Karpas-422 (cell line): ENCODE results near the gene RASGRF1. TPM values are rescaled to one million over a fixed set of nuclear protein-coding genes. Genes with fewer than 3 reads are reported as not detected.
"Not testable (repeated sequence)": the region's sequence is repeated elsewhere in the genome, so short reads cannot be mapped to it uniquely, and the experiment has no call there.

Experiments used
- DNase-seq: peaks from one replicate; pipeline ENCODE4 v3.0.0-alpha.2; 2015
- H2AFZ ChIP-seq: fragments of 200-600 bp; sonication (generic); 2 replicates; pipeline ENCODE4 v1.6.1; 2014; ENCODE audit warnings: antibody characterized with exemption, low read length, mixed read lengths
- H3K27ac ChIP-seq: fragments of 200-600 bp; sonication (generic); 2 replicates; pipeline ENCODE4 v1.5.1; 2014; ENCODE audit warnings: mild to moderate bottlenecking, low read length, moderate library complexity
- H3K27me3 ChIP-seq: fragments of 200-600 bp; sonication (generic); 2 replicates; pipeline ENCODE4 v1.6.1; 2014; ENCODE audit warnings: low read length, mixed read lengths
- H3K36me3 ChIP-seq: fragments of 200-600 bp; sonication (generic); 2 replicates; pipeline ENCODE4 v1.6.1; 2014; ENCODE audit warnings: low read length, mixed read lengths; ENCODE audit not compliant: insufficient read depth
- H3K4me1 ChIP-seq: fragments of 200-600 bp; sonication (generic); 2 replicates; pipeline ENCODE4 v1.6.1; 2014; ENCODE audit warnings: mild to moderate bottlenecking, low read length, mixed read lengths
- H3K4me2 ChIP-seq: fragments of 200-600 bp; sonication (generic); 2 replicates; pipeline ENCODE4 v1.6.1; 2014; ENCODE audit warnings: low read length, low read depth, mild to moderate bottlenecking; ENCODE audit not compliant: poor library complexity, severe bottlenecking
- H3K4me3 ChIP-seq: fragments of 200-600 bp; sonication (generic); 2 replicates; pipeline ENCODE4 v1.5.1; 2014; ENCODE audit warnings: mild to moderate bottlenecking, antibody characterized with exemption, low read length, mixed read lengths
- H3K79me2 ChIP-seq: fragments of 200-600 bp; sonication (generic); 2 replicates; pipeline ENCODE4 v1.6.1; 2014; ENCODE audit warnings: mild to moderate bottlenecking, low read length, mixed read lengths
- H3K9ac ChIP-seq: fragments of 200-600 bp; sonication (generic); 2 replicates; pipeline ENCODE4 v1.6.0; 2014; ENCODE audit warnings: low read length
- H3K9me2 ChIP-seq: fragments of 200-600 bp; sonication (generic), shearing (Covaris generic); replicated peaks from 2 replicates; pipeline ENCODE4 v1.6.0; 2014; ENCODE audit warnings: mild to moderate bottlenecking, low read length, moderate library complexity; ENCODE audit not compliant: insufficient read depth
- H3K9me3 ChIP-seq: fragments of 300-700, 200-600 bp; sonication (generic); 2 replicates; pipeline ENCODE4 v1.6.1; 2014; ENCODE audit warnings: low read length, mixed read lengths
- H4K20me1 ChIP-seq: fragments of 200-600 bp; sonication (generic); 2 replicates; pipeline ENCODE4 v1.6.1; 2014; ENCODE audit warnings: mild to moderate bottlenecking, antibody characterized with exemption, low read length, low read depth; ENCODE audit not compliant: insufficient read depth
- total RNA-seq: library from RNA; depleted of rRNA; stranded (reverse); fragments of >200 nt; shearing (Covaris generic); gene quantifications from 2 replicates; pipeline ENCODE4 v1.2.3, GENCODE V29; 2014; ENCODE audit warnings: low replicate concordance

RASGRF1 gene
- total RNA-seq, 1 experiment from 2014 or later = 10.5 TPM

DNA sequence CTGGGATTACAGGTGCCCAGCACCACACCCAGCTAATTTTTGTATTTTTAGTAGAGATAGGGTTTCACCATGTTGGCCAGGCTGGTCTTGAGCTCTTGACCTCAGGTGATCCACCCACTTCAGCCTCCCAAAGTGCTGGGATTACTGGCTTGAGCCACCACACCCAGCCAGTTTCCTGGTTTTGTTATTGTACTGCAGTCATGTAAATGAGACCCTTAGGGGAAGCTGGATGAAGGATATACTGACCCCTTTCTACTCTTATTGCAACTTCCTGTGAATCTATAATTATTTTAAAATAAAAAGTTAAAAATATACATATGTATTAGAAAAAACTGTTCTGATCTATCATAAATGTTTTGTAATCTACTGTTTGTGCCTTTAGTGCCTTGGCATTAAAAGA, 20.8 kb upstream of the RASGRF1 start:
- not testable (repeated sequence) for H3K79me2 ChIP-seq, H3K4me3 ChIP-seq, H3K9me2 ChIP-seq, H3K4me2 ChIP-seq, H3K27me3 ChIP-seq, H3K27ac ChIP-seq, H3K9me3 ChIP-seq, H2AFZ ChIP-seq, DNase-seq, H4K20me1 ChIP-seq, H3K9ac ChIP-seq, H3K36me3 ChIP-seq
- H3K4me1 ChIP-seq = peaks cover 48% of the 10 kb centered on the region

- no peaks in the 10 kb centered on the region for H3K27me3 ChIP-seq
- no peak overlapping the region for H3K4me3 ChIP-seq
- no peak overlapping the region for H3K4me2 ChIP-seq
- 0 out of 2 replicates have a peak, but pooled peaks cover 5% of the 10 kb centered on the region for H3K9me3 ChIP-seq
- H3K27ac ChIP-seq = no peak overlapping the region
- no peak overlapping the region for H2AFZ ChIP-seq
- no peak overlapping the region for H3K9ac ChIP-seq
- no peaks in the 10 kb centered on the region for H3K79me2 ChIP-seq
- no peaks in the 10 kb centered on the region for H3K36me3 ChIP-seq
- H4K20me1 ChIP-seq = no peaks in the 10 kb centered on the region
- H3K4me1 ChIP-seq = peaks cover 69% of the 10 kb centered on the region
- H3K9me2 ChIP-seq = no peaks in the 10 kb centered on the region
- no peak for DNase-seq
Observed at GRCh38 chr15:79105141-79105540, 14.6 kb upstream of the RASGRF1 start.

DNA sequence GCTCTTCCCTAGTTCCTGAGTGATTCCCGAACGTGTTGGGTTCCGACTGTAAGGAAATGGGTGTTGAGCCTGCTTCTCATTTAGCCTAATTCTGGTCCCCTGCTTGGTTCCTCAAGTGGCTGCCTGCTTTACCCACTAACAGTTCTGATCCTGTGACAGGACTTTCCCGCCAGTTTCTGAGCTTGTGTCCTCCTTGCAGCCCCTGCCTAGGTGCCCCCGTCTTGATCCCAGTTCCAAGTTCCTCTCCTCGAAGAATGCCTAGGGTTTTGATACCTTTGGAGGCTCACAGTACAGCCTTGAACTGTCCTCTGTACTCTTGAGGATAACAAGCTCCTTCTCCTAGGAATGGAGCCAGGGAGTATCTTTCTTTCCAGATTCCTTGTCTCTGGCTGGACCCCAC, 12.0 kb upstream of the RASGRF1 start:
- DNase-seq = no peak

DNA sequence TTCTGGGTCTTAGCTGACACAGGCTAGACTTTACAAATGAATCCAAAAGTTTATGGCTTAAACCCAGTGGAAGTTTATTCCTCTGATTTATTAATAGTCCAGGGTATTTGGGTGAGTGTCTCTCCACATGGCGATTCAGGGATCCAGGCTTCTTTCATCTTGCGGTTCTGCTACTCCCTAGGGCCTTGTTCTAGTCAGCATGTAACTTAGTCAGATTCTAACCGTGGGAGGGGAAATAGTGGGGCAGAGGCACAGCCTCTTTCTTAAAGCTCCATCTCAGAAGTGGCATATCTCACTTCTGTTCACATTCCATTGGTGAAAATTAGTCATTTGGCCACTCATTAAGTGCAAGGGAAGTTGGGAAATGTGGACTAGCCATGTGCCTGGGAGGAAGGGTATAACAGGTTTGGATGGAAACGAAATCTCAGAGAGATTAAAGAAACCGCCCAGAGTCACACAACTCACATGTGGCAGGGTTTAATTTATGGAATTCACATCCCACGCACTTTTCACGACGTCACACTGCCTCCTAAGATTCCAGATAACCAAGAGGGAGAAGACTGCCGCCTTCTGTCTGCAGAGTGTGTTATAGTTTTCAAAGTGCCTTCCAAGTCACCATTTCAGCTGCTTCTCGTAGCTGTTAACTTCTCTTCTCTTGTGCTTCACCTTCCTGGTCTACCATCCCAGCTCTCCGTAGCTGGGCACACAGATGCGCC, 11.4 kb upstream of the RASGRF1 start:
- DNase-seq = no peak
- H3K36me3 ChIP-seq = no peaks in the 10 kb centered on the region
- H3K4me1 ChIP-seq = peaks cover 87% of the 10 kb centered on the region
- H3K9me3 ChIP-seq = no peaks in the 10 kb centered on the region
- no peak overlapping the region for H3K4me3 ChIP-seq
- H3K27me3 ChIP-seq = no peaks in the 10 kb centered on the region
- H3K4me2 ChIP-seq = no peak overlapping the region
- H3K9ac ChIP-seq = no peak overlapping the region
- H3K79me2 ChIP-seq = no peaks in the 10 kb centered on the region
- H3K9me2 ChIP-seq = no peaks in the 10 kb centered on the region
- no peak overlapping the region for H3K27ac ChIP-seq
- H2AFZ ChIP-seq = no peak overlapping the region
- H4K20me1 ChIP-seq = no peaks in the 10 kb centered on the region

More for the DNA sequence above, 12.0 kb upstream of the RASGRF1 start:
- Histone ChIP-seq H3K4me1 (peaks cover 89% of the 10 kb centered on the region), H3K79me2 (no peaks in the 10 kb centered on the region), H2AFZ (no peak overlapping the region), H3K9me3 (no peaks in the 10 kb centered on the region), H3K9me2 (no peaks in the 10 kb centered on the region), H3K36me3 (no peaks in the 10 kb centered on the region), H3K27ac (no peak overlapping the region), H3K9ac (no peak overlapping the region), H3K4me3 (no peak overlapping the region), H4K20me1 (no peaks in the 10 kb centered on the region), H3K27me3 (no peaks in the 10 kb centered on the region), H3K4me2 (no peak overlapping the region)

DNA sequence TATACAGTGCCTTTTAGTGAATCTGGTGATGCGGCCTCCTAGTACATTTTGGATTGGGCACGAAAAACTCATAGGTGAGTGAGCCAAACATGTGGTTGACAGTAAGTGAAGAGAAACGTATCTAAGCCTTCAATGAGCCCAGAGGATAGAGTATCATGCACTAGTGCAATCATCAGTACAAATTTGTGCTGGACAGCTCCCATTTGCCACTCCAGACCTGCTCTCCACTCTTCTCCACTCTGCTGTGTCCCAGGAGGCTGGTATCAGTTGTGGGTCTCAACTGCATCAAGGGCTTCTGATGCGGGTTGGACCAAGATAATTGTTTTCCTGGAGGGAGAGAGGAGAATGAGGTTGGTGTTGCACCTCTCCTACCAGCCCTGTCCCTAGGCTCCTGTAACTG, 9.1 kb upstream of the RASGRF1 start:
- H3K9ac ChIP-seq = no peak overlapping the region
- no peaks in the 10 kb centered on the region for H3K9me3 ChIP-seq
- H3K27me3 ChIP-seq = no peaks in the 10 kb centered on the region
- DNase-seq = no peak
- no peaks in the 10 kb centered on the region for H4K20me1 ChIP-seq
- no peak overlapping the region for H3K4me2 ChIP-seq
- H3K9me2 ChIP-seq = no peaks in the 10 kb centered on the region
- H3K4me3 ChIP-seq = no peak overlapping the region
- peaks cover 68% of the 10 kb centered on the region for H3K4me1 ChIP-seq
- H2AFZ ChIP-seq = no peak overlapping the region
- no peaks in the 10 kb centered on the region for H3K36me3 ChIP-seq
- no peak overlapping the region for H3K27ac ChIP-seq
- H3K79me2 ChIP-seq = no peaks in the 10 kb centered on the region

GRCh38 chr15:79094611-79095021, 4.0 kb upstream of the RASGRF1 start:
- H3K4me2 ChIP-seq = no peak overlapping the region
- H4K20me1 ChIP-seq = no peaks in the 10 kb centered on the region
- H3K27ac ChIP-seq = no peak overlapping the region
- H3K9me3 ChIP-seq = no peaks in the 10 kb centered on the region
- H3K36me3 ChIP-seq = no peaks in the 10 kb centered on the region
- peaks cover 36% of the 10 kb centered on the region for H3K4me1 ChIP-seq
- no peaks in the 10 kb centered on the region for H3K27me3 ChIP-seq
- H3K9ac ChIP-seq = no peak overlapping the region
- H3K9me2 ChIP-seq = no peaks in the 10 kb centered on the region
- no peak overlapping the region for H2AFZ ChIP-seq
- no peak for DNase-seq
- H3K4me3 ChIP-seq = no peak overlapping the region
- no peaks in the 10 kb centered on the region for H3K79me2 ChIP-seq

- Histone ChIP-seq H3K9me2 (no peaks in the 10 kb centered on the region), H2AFZ (no peak overlapping the region), H3K9me3 (no peaks in the 10 kb centered on the region), H4K20me1 (no peaks in the 10 kb centered on the region), H3K27ac (no peak overlapping the region), H3K4me2 (no peak overlapping the region), H3K36me3 (no peaks in the 10 kb centered on the region), H3K4me3 (no peak overlapping the region), H3K27me3 (no peaks in the 10 kb centered on the region), H3K79me2 (no peaks in the 10 kb centered on the region), H3K9ac (no peak overlapping the region), H3K4me1 (peaks cover 24% of the 10 kb centered on the region)
- DNase-seq = peak; percentile 40
Observed at GRCh38 chr15:79093352-79093935, 2.9 kb upstream of the RASGRF1 start.

DNA sequence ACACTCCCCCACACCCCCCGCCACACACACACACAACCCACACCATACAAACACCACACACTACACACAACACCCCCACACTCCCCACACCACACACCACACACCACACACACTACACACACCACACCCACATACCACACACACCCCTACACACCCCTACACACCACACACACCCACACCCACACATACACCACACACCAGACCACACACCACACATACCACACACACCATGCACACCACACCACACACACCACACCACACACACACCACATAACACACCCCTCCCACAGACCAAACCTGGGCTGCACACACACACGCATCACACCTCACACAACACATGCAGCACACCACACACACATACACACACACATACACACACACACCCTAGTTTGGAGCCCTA, 1.8 kb upstream of the RASGRF1 start:
- no peaks in the 10 kb centered on the region for H3K79me2 ChIP-seq
- H3K27ac ChIP-seq = no peak overlapping the region
- H3K4me3 ChIP-seq = no peak overlapping the region
- H3K4me1 ChIP-seq = peaks cover 15% of the 10 kb centered on the region
- no peaks in the 10 kb centered on the region for H3K9me3 ChIP-seq
- H3K4me2 ChIP-seq = no peak overlapping the region
- no peaks in the 10 kb centered on the region for H3K36me3 ChIP-seq
- H4K20me1 ChIP-seq = no peaks in the 10 kb centered on the region
- no peak for DNase-seq
- no peak overlapping the region for H3K9ac ChIP-seq
- H2AFZ ChIP-seq = no peak overlapping the region
- no peaks in the 10 kb centered on the region for H3K9me2 ChIP-seq
- H3K27me3 ChIP-seq = no peaks in the 10 kb centered on the region
